HepG2 (cell line): ENCODE data around the gene MZF1. TPM values are rescaled to one million over a fixed set of nuclear protein-coding genes. Genes with fewer than 3 reads are reported as not detected.
A peak's percentile ranks its signal among the peaks of the same experiment; 100 is the strongest.

Experiments used
- ATAC-seq: fragments of 200-7000 bp; cut with Tn5 transposase; 3 replicates; pipeline ENCODE4 v1.9.1; 2020; ENCODE audit warnings: mild to moderate bottlenecking, moderate library complexity
- BruUV-seq: library from RNA; stranded (reverse); fragments of 400-500 nt; replicated peaks from 2 replicates; lab custom pipeline; 2021; lab: Mats Ljungman, UMichigan
- CTCF ChIA-PET: fragments of 300-600 bp; formaldehyde crosslinking; extraction: SDS; loops from one replicate; lab custom pipeline; 2021; ENCODE audit warnings: low total read pairs, inconsistent platforms, low intra/inter-chr PET ratio; lab: Yijun Ruan, JAX
- POLR2A ChIA-PET: fragments of 350-600 bp; sonication (Branson Sonifier 250); formaldehyde crosslinking; loops from one replicate; lab custom pipeline; 2020; ENCODE audit warnings: antibody characterized with exemption, inconsistent platforms; lab: Yijun Ruan, JAX
- DNase-seq: peaks from one replicate; pipeline ENCODE4 v3.0.0-alpha.2; 2015; ENCODE audit warnings: low spot score
- FAIRE-seq: peaks from 3 replicates; lab custom pipeline; 2011; peaks lifted over from hg19 to GRCh38; lab: Jason Lieb, UNC
- H2AFZ ChIP-seq: one replicate; pipeline ENCODE4 v1.6.1; 2011; ENCODE audit warnings: low read length, inconsistent platforms
- H3K27ac ChIP-seq: fragments of 300-600 bp; 3 replicates; pipeline ENCODE4 v1.8.0; 2011; ENCODE audit warnings: mixed run types, mild to moderate bottlenecking, mixed read lengths, low read length, inconsistent platforms; ENCODE audit not compliant: insufficient read depth; ENCODE audit errors: extremely low read length
- H3K27me3 ChIP-seq, 2 experiments: fragments of 200-600 bp in 1 of 2; 2 replicates in 1 of 2; 3 replicates in 1 of 2; pipeline versions ENCODE4 v1.6.0 to v1.8.0; 2011; ENCODE audit warnings: low read length in 2 of 2, mild to moderate bottlenecking in 2 of 2, moderate library complexity in 2 of 2, inconsistent platforms in 1 of 2; ENCODE audit not compliant: insufficient read depth in 2 of 2, control insufficient read depth in 1 of 2
- H3K36me3 ChIP-seq, 2 experiments: fragments of 200-600 bp in 1 of 2; replicated peaks in 1 of 2; 2 replicates in 1 of 2; 3 replicates in 1 of 2; pipeline versions ENCODE4 v1.5.1 to v1.8.0; 2011; ENCODE audit warnings: low read length in 2 of 2, inconsistent platforms in 1 of 2; ENCODE audit not compliant: insufficient read depth in 2 of 2, control insufficient read depth in 1 of 2
- H3K4me1 ChIP-seq: 2 replicates; pipeline ENCODE4 v1.5.1; 2012; ENCODE audit warnings: low read length, inconsistent platforms; ENCODE audit not compliant: insufficient read depth
- H3K4me2 ChIP-seq: 2 replicates; pipeline ENCODE4 v1.6.0; 2011; ENCODE audit warnings: low read depth, low read length, inconsistent platforms
- H3K4me3 ChIP-seq, 3 experiments: fragments of 200-600 bp in 1 of 3; sonication (generic), shearing (Covaris generic) in 1 of 3; replicated peaks in 1 of 3; 2 replicates each; pipeline ENCODE4 v1.5.1; 2011 to 2016; ENCODE audit warnings: low read length in 3 of 3, inconsistent platforms in 2 of 3, low read depth in 2 of 3, mild to moderate bottlenecking in 2 of 3, control low read depth in 1 of 3, mixed read lengths in 1 of 3; ENCODE audit not compliant: insufficient read depth in 1 of 3
- H3K79me2 ChIP-seq: one replicate; pipeline ENCODE4 v1.6.1; 2011; ENCODE audit warnings: low read length, inconsistent platforms; ENCODE audit not compliant: insufficient read depth
- H3K9ac ChIP-seq: 2 replicates; pipeline ENCODE4 v1.6.0; 2011; ENCODE audit warnings: mild to moderate bottlenecking, low read depth, low read length, inconsistent platforms; ENCODE audit not compliant: insufficient read depth
- H3K9me3 ChIP-seq: 2 replicates; pipeline ENCODE4 v1.5.1; 2012; ENCODE audit warnings: mild to moderate bottlenecking, low read length
- H4K20me1 ChIP-seq: 2 replicates; pipeline ENCODE4 v1.6.0; 2011; ENCODE audit warnings: inconsistent platforms, mild to moderate bottlenecking, low read length, moderate library complexity; ENCODE audit not compliant: insufficient read depth
- CSRNP1 ChIP-seq: sonication (generic); formaldehyde crosslinking; IDR thresholded peaks from 2 replicates; pipeline ENCODE4 v1.8.1; 2023; ENCODE audit warnings: mild to moderate bottlenecking, missing genetic modification reagents
- ELF4 ChIP-seq: sonication (generic); formaldehyde crosslinking; IDR thresholded peaks from 2 replicates; pipeline ENCODE4 v1.5.0; 2020; ENCODE audit warnings: missing genetic modification reagents, mild to moderate bottlenecking, moderate library complexity, borderline replicate concordance
- NCOR1 ChIP-seq: fragments of 200-600 bp; sonication (generic); IDR thresholded peaks from 2 replicates; pipeline ENCODE4 v1.7.0; 2017; ENCODE audit warnings: antibody characterized with exemption, low read length, borderline replicate concordance
- POLR2G ChIP-seq: fragments of 200-400 bp; formaldehyde crosslinking; IDR thresholded peaks from 2 replicates; pipeline ENCODE4 v1.6.1; 2018; ENCODE audit warnings: mild to moderate bottlenecking, low read depth, low read length, moderate library complexity
- ZNF138 ChIP-seq: sonication (generic); formaldehyde crosslinking; IDR thresholded peaks from 2 replicates; pipeline ENCODE4 v1.5.0; 2020; ENCODE audit warnings: mild to moderate bottlenecking, low read depth, missing genetic modification reagents
- ZNF709 ChIP-seq: sonication (generic); formaldehyde crosslinking; IDR thresholded peaks from 2 replicates; pipeline ENCODE4 v1.5.0; 2020; ENCODE audit warnings: mild to moderate bottlenecking, missing genetic modification reagents
- ZNF772 ChIP-seq: sonication (generic); formaldehyde crosslinking; IDR thresholded peaks from 2 replicates; pipeline ENCODE4 v1.5.0; 2020; ENCODE audit warnings: mild to moderate bottlenecking, missing genetic modification reagents
- ZSCAN31 ChIP-seq: sonication (generic); formaldehyde crosslinking; IDR thresholded peaks from 2 replicates; pipeline ENCODE4 v1.5.0; 2020; ENCODE audit warnings: low read depth, mild to moderate bottlenecking, missing genetic modification reagents
- WGBS: methylation state at CpG from one replicate; pipeline ENCODE4 v1.1.6; 2017; ENCODE audit warnings: low lambda C conversion rate; 5-methylcytosine and 5-hydroxymethylcytosine counted together
- in situ Hi-C: cut with HindIII; loops from 2 replicates; pipeline ENCODE4 v1.10.0; 2017; ENCODE audit warnings: low pct_unique_long_range_greater_than_20kb; ENCODE audit not compliant: extremely low pct_ligation_motif_present
- intact Hi-C: fragments of 100-400 bp; cut with micrococcal nuclease; formaldehyde crosslinking; loops from one replicate; pipeline ENCODE4 v1.10.0; 2022; ENCODE audit not compliant: unreplicated experiment
- polyA plus RNA-seq, 8 experiments: library from polyadenylated mRNA; depleted of rRNA in 3 of 8; stranded (reverse) in 7 of 8; unstranded in 1 of 8; fragments of >200 nt; fragmentation: Illumina TruSeq in 4 of 8; extraction: Trizol in 4 of 8; gene quantifications; 2 replicates each; pipeline versions ENCODE4 v1.2.1 to v1.2.3, GENCODE V29; 2011 to 2016; ENCODE audit warnings: low read depth in 4 of 8, missing spikeins in 1 of 8, mixed read lengths in 1 of 8; ENCODE audit not compliant: insufficient read depth in 1 of 8
- total RNA-seq, 5 experiments: library from RNA; depleted of rRNA; stranded (reverse); fragments of >200 nt; fragmentation: Illumina TruSeq; extraction: Trizol; gene quantifications; 2 replicates each; pipeline ENCODE4 v1.2.3, GENCODE V29; 2016; ENCODE audit warnings: low read depth in 1 of 5
- TF ChIP-seq, protein P1 (sequence below): sonication (generic); formaldehyde crosslinking; IDR thresholded peaks from 2 replicates; pipeline ENCODE4 v1.4.0; 2020; ENCODE audit warnings: mild to moderate bottlenecking, missing genetic modification reagents, borderline replicate concordance
- TF ChIP-seq, protein P2 (sequence below): sonication (generic); formaldehyde crosslinking; IDR thresholded peaks from 2 replicates; pipeline ENCODE4 v1.8.0; 2022; ENCODE audit warnings: missing genetic modification reagents, low read depth, mild to moderate bottlenecking, borderline replicate concordance

The MZF1 gene
- total and polyA plus RNA-seq, 2 of the 13 experiments (the other 11 are each of a cell fraction or from before 2014, with no cell fraction given), result 3.1 to 8.1 TPM

GRCh38 chr19:58560007-58560887, 12.9 kb downstream of the MZF1 start:
- TF ChIP-seq, protein P1, sequence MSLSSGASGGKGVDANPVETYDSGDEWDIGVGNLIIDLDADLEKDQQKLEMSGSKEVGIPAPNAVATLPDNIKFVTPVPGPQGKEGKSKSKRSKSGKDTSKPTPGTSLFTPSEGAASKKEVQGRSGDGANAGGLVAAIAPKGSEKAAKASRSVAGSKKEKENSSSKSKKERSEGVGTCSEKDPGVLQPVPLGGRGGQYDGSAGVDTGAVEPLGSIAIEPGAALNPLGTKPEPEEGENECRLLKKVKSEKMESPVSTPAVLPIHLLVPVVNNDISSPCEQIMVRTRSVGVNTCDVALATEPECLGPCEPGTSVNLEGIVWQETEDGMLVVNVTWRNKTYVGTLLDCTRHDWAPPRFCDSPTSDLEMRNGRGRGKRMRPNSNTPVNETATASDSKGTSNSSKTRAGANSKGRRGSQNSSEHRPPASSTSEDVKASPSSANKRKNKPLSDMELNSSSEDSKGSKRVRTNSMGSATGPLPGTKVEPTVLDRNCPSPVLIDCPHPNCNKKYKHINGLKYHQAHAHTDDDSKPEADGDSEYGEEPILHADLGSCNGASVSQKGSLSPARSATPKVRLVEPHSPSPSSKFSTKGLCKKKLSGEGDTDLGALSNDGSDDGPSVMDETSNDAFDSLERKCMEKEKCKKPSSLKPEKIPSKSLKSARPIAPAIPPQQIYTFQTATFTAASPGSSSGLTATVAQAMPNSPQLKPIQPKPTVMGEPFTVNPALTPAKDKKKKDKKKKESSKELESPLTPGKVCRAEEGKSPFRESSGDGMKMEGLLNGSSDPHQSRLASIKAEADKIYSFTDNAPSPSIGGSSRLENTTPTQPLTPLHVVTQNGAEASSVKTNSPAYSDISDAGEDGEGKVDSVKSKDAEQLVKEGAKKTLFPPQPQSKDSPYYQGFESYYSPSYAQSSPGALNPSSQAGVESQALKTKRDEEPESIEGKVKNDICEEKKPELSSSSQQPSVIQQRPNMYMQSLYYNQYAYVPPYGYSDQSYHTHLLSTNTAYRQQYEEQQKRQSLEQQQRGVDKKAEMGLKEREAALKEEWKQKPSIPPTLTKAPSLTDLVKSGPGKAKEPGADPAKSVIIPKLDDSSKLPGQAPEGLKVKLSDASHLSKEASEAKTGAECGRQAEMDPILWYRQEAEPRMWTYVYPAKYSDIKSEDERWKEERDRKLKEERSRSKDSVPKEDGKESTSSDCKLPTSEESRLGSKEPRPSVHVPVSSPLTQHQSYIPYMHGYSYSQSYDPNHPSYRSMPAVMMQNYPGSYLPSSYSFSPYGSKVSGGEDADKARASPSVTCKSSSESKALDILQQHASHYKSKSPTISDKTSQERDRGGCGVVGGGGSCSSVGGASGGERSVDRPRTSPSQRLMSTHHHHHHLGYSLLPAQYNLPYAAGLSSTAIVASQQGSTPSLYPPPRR, result no peak
- TF ChIP-seq ZNF709 (CRISPR knock-in tag) (0 out of 2 replicates have a peak, but pooled peaks have one; percentile 14), ELF4 (0 out of 2 replicates have a peak, but pooled peaks have one; percentile 10), ZNF772 (CRISPR knock-in tag) (0 out of 2 replicates have a peak, but pooled peaks have one; percentile 3), ZSCAN31 (CRISPR knock-in tag) (0 out of 2 replicates have a peak, but pooled peaks have one; percentile 2), NCOR1 (no peak), POLR2G (0 out of 2 replicates have a peak, but pooled peaks have one; percentile 16), CSRNP1 (CRISPR knock-in tag) (no peak), ZNF138 (CRISPR knock-in tag) (0 out of 2 replicates have a peak, but pooled peaks have one; percentile 8)
- TF ChIP-seq, protein P2, sequence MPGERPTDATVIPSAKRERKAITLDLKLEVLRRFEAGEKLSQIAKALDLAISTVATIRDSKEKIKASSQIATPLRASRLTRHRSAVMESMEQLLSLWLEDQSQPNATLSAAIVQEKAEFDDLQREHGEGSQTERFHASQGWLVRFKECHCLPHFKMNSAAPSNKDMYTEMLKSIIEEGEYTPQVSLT (CRISPR knock-in tag), result no peak
- ChIA-PET CTCF (no interaction called here), POLR2A (interaction anchor here (1.0 to 3.9 kb wide), 15 partner anchors 8 to 198 kb away, joined by 3 to 42 read pairs (median 8); partner anchors contain the start of genes MZF1, SLC27A5, TRIM28 and ZBTB45)
- FAIRE-seq (no peak), DNase-seq (no peak), ATAC-seq (no peak)
- no TSS peak for BruUV-seq
- no peak overlapping the region for H2AFZ ChIP-seq
- peaks cover 32% of the 10 kb centered on the region for H3K79me2 ChIP-seq
- peaks cover 8 to 9% of the 10 kb centered on the region in 2 experiments; a peak in 4 of 5 replicates for H3K36me3 ChIP-seq
- H3K9me3 ChIP-seq, result no peaks in the 10 kb centered on the region
- in situ Hi-C loops, result no loop called here
- H4K20me1 ChIP-seq, result no peaks in the 10 kb centered on the region
- H3K4me1 ChIP-seq, result peaks cover 31% of the 10 kb centered on the region
- 69% methylated on average over 6 of the region's 8 CpGs for WGBS
- intact Hi-C loops, result no loop called here
- H3K27ac ChIP-seq, result peak overlapping the region; percentile 96
- peak overlapping the region; percentile 95 for H3K4me2 ChIP-seq
- peak overlapping the region; percentile 98 for H3K9ac ChIP-seq
- H3K27me3 ChIP-seq, result no peaks in the 10 kb centered on the region
- peak overlapping the region; percentile 36 to 84 (median 84) for H3K4me3 ChIP-seq
